Endometrial microvascular endothelial cells (primary cell): ENCODE results near the gene FKRP. TPM values are rescaled to one million over a fixed set of nuclear protein-coding genes. Genes with fewer than 3 reads are reported as not detected.
"Not testable (repeated sequence)": the region's sequence is repeated elsewhere in the genome, so short reads cannot be mapped to it uniquely, and the experiment has no call there.

ENCODE experiments used
- in situ Hi-C: cut with HindIII; loops from 2 replicates; pipeline ENCODE4 v1.10.0; 2017; ENCODE audit warnings: low sequenced_read_pairs, low pct_unique_long_range_greater_than_20kb; ENCODE audit errors: inconsistent ontology term
- total RNA-seq: library from RNA; depleted of rRNA; stranded (reverse); fragments of >200 nt; gene quantifications from one replicate; pipeline ENCODE4 v1.2.3, GENCODE V29; 2015; ENCODE audit errors: inconsistent ontology term

FKRP gene
- total RNA-seq, 1 donor from 2014 or later = 18.6 TPM

DNA sequence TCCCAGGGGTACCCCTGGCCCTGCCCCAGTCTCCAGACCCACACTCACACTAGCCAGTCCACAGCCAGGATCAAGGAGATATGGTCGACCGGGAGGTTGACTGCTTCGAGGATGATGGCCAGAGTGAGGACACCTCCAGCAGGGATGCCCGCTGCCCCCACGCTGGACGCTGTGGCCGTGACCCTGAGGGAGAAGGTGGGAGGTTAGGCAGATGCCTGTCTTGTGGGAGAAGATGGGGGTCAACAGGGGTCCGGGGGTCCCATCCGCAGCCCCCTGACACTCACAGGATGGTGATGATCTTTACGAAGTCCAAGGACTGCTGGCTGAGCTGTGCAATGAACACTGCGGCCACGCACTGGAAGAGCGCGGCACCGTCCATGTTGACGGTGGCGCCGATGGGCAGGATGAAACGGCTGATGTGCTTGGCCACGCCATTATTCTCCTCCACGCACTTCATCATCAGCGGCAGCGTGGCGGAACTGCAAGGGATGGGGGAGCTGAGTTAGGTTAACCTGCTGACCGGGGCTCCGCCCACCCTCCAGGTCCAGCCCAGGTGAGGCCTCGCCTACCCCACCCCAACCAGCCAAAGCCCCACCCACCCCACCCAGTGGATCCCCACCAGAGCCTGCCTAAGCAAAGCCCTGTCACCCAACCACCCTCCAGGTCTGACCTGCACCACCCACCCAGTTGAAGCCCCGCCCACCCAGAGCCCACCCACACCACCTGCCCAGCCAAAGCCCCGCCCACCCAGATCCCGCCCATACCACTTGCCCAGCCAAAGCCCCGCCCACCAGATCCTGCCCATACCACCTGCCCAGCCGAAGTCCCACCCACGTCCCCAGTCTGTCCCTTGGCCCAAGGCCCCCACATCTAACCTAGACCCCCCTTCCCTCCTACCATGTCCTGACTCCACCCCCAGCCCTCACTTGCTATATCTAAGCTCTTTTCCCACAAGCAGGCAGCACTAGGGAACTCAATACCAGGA, 31.4 kb downstream of the FKRP start:
- in situ Hi-C loops = no loop called here

DNA sequence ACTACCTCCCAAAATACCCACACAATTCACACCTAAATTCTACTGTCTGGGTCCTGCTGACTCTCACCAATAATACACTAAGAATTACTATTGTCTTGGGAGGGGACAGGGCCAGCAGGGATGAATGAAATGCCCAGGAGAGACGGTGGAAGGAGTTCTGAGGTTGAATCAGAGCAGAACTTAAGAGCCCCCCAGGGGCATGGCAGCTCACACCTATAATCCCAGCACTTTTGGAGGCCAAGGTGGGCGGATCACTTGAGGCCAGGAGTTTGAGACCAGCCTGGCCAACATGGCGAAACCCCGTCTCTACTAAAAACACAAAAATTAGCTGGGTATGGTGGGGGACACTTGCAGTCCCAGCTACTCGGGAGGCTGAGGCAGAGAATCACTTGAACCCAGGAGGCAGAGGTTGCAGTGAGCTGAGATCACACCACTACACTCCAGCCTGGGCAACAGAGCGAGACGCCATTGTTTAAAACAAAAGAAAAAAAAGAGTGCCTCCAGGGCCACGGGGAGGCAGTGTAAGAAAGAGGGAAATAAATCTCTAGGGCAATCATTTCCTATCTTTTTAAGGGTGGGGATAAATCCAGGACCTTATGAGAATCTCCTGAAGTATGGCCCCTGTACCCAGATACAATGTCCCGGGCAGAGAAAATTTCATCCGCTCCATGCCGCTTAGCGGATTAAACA, 32.2 kb downstream of the FKRP start:
- in situ Hi-C loops = not testable (repeated sequence)

DNA sequence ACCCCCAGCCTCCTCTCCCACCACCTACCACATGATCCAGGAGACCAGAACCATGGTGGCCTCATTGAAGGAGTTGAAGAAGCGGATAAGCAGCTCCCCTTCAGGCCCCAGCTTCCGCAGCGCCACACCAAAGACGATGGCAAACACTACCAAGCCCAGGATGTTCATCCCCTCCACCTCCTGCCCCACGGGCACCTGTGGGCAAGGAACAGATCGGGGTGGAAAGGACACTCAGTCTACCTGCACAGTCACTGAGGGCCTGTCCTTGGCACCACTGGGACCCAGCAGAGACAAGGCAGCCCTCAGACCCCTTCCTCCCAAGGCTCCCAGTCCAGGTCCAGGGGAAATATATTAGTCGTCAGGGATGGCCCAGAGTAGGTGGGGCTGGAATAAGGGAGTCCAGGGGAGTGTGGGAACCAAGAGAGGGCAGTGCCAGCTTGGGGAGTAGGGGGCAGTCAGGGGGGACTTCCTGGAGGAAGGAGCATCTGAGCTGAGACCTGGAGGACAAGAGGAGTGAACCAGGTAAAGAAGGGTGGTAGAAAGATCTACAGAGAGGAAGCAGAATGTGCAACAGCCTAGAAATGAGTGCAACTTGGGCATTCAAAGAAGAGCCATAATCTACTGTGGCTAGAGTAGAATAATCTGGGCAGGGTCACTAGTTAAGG, 36.6 kb downstream of the FKRP start:
- in situ Hi-C loops = no loop called here

DNA sequence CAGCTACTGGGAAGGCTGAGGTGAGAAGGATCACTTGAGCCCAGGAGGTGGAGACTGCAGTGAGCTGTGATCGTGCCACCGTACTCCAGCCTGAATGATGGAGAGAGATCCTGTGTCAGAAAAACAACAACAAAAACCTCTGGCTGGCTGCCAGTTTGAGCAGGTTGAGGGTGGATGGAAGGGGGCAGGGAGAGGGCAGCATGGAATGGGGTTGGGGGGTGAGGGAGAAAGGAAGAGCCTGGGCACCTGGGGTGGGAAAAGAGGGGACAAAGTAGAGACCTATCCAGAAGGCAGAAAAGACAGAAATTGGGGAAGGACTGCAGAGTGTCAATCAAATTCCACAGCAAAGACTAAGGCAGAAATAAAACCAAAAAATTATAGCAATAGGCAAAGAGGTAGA, 37.8 kb downstream of the FKRP start:
- in situ Hi-C loops = no loop called here

DNA sequence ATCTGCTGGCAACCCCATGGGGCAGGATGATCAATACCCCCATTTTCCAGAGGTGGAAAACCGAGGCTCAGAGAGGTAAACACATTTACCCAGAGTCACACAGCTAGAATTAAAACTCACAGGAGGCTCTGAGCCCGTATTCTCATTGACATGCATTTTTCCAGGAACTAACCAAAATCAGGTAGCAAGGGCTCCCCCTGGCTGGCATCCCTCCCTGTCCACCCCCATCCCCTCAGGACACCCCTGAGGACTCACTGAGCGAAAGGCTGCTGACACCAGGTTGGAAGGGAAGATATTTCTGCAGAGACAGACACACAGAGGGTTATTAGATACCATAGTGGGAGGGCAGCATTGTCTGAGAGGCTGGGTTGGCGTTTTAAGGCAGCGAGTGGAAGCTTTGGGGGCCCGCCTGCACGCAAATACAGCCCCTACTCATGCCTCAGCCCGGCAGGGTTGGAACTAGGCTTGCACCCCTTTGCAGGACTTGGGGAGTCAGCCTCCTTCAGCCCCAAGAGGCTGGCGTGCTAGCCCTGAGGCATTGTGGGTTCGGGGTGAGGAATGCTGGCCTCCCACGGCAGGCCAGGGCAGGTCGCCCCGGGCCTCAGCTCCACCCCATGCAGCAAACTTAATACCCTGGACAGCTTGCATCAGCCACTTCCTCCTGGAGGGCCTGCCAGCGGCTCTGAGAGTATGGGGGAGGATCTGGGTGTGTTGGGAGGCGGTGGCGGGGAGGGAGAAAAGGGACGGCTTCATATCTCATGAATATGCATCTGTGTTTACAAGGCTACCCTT, 38.6 kb downstream of the FKRP start:
- in situ Hi-C loops = no loop called here

DNA sequence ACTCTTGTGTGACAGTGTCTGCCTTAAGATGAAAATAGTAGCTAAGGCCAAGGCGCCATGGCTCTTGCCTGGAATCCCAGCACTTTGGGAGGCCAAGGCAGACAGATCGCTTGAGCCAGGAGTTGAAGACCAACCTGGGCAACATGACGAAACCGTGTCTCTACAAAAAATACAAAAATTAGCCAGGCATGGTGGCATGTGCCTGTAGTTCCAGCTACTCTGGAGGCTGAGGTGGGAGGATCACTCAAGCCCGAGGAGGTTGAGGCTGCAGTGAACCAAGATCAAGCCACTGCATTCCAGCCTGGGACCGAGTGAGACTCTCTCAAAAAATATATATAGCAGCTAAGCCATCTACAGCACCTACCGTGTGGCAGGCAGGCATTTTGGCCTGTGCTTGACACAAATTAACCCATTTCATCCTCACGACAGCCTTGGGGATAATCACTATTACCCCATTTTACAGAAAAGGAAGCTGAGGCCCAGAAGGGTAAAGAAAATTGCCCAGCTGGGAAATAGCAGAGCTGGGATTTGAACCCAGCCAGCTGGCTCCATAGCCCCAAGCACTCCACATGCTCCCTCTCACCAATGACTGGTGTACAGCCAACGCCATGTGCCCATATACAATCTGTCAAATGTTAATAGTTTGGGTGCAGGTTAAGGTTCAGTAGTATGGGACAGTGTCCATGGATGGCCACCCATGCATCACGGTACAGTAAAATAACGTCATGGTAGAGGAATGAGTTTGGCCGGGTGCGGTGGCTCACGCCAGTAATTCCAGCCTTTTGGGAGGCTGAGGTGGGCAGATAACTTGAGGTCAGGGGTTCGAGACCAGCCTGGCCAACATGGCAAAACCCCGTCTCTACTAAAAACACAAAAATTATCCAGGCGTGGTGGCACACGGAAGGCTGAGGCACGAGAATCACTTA, 39.5 kb downstream of the FKRP start:
- in situ Hi-C loops = no loop called here

DNA sequence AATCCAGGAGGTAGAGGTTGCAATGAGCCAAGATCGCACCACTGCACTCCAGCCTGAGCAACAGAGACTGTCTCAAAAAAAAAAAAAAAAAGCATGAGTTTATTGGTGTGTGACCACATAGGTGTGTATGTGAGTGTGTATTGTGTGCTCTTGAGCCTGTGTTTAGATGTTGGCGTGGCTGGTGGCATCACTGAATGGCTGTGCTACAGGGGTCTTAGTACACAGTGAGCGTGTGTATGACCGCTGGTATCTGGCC, 40.1 kb downstream of the FKRP start:
- in situ Hi-C loops = no loop called here

DNA sequence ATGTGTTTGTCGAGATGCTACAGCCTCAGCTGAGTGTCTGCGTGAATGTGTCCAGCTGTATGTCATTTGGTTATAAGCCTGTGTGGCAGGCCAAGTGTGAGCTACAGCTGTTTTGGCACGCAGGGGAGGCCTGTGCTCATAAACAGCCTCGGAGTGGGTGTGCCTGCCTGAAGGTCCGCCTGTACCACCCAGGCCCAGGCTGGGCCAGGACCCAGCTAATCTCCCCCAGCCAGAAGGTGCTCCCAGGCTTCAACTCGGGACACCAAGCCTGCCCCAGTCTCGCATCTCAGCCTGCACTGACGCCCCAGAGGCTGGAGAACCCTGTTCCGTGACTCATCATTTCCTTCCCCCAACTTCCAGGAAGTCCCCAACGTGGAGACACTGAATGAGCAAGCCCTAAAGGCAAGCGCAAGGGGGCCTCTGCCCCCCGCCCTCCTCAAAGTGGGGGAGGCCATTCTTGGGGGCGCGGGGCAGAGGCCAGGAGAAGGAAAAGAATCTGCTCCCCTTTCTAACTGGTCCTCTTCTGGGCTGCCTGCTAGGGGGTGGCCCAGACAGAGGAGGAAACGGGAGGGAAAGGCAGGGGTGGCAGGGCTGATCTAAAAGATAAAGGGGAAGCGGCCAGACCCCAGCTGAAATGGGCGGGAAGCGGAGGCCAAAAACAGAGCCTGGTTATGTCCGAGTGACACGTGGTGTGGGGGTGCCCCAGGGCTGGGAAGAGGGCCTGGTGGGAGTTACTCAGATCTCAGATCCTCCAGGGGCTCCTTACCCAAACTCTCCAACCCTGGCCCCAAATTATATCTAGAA, 40.6 kb downstream of the FKRP start:
- in situ Hi-C loops = no loop called here

DNA sequence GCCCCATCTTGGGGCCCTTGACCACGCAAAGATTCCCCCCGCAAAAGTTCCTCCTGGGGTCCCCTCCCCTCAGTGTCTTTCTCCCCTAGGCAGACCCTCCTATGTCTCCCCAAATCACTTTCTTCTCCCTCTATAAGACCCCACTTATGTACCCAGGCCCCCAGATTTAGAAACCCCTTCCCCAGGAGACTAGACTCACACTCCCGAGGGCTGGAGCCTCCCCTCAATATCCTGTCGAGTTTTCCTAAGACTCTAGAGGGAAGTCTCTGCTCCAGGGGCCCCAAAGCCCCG, 41.1 kb downstream of the FKRP start:
- in situ Hi-C loops = no loop called here

DNA sequence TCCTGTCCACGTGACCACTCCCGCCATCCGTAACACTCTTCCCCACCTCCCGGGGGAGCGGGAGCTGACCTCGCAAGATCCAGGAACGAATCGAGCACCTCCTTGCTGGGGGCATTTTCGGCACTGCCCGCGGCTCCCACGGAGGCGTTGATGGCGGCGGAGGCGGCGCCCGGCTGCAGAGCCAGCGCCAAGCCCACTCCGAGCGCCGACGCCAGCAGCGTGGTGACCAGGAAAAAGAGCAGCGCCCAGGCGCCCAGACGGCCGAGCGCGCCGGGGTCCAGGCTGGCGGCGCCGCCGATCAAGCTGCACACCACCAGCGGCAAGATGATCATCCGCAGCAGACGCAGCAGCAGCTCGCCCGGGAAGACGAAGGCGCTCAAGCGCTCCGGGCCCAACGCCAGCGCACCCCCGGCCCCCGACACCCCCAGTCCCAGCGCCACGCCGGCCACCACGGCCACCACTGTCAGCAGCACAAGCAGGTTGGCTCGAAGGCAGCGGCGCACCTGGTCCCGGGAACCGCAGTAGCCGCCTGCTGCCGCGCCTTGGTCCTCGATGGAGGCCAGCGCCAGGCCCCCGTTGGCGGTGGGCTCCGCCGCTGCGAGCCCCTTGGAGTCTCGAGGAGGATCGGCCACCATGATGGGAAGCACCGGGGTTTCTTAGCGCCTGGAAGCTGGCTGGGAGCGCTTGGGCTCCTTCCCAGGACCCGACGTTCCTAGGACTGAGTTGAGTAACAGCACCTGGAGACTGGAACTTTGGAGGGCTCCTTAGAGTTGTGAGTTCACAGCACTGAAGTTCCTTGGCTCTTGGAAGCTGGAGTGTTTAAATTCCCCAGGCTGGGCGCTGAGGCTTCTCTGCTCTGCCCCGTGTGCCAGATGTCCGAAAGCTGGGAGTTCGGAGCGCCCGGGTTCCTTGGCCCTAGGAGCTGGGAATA, 41.7 kb downstream of the FKRP start:
- in situ Hi-C loops = no loop called here

DNA sequence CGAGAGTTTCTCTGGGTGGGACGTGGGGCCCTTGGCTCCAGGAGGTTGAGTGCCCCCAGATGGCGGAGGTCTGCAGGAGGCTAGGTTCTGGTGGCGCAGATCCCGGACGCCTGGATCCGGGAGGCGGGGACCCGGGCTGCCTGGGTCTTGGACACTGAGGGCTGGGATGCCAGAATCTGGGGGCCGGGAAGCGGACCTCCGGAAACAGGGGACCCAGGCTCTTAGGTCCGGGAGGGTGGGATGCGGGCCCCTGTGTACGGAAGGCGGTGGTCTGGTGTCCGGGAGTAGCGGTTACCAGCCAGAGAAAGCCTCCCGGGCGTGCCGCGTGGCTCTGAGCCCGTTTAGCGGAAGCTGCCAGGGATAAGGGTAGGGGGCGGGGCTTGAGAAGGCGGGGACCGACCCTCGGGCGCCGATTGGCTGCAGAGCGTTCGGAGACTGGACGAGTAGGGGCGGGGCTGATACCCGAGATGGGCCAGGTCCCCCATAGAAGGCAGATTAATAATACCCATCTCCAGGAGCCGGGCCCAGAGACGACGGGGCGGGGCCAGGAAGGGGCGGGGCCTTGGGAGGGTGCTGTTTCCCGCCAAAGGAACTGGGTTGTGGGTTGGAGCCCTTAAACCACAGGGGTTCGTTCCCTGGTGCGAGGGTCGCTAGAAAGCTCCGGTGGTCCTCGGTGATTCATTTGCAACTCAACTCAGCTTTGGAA, 42.6 kb downstream of the FKRP start, which contains the start of gene SLC1A5:
Gene SLC1A5, minus strand, starts transcription at position 333 of the 706 bp plus-strand sequence. CDS start 629 bp downstream, outside the sequence.
- in situ Hi-C loops = no loop called here

DNA sequence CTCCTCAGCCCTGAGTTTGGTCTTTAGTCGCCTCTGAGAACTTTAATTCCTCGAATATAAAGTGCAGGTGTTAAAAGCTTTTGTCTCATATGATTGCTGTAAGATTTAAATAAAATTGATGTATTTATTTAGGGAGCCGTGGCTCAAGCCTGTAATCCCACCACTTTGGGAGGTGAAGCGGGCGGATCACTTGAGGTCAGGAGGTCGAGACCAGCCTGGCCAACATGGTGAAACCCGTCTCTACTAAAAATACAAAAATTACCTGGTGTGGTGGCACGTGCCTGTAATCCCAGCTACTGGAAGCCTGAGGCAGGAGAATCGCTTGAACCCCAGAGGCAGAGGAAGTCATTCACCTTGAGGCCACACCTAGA, 43.1 kb downstream of the FKRP start:
- in situ Hi-C loops = no loop called here

DNA sequence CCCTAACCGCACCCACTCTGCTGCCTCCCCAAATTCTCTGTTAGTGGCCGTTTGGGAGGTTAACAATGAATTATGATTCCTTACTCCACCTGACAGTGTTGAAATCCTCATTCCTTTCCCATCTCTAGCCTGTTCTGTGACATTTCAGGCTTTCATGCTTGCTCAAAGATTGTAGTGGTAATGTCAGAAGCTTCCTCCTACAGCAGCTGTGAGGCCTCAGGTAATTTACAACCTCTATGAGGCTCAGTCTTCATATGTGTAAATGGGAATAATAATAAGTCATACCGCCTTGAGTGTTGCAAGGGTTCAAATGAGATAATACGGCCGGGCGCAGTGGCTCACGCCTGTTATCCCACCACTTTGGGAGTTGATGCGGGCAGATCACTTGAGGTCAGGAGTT, 43.5 kb downstream of the FKRP start:
- in situ Hi-C loops = no loop called here

DNA sequence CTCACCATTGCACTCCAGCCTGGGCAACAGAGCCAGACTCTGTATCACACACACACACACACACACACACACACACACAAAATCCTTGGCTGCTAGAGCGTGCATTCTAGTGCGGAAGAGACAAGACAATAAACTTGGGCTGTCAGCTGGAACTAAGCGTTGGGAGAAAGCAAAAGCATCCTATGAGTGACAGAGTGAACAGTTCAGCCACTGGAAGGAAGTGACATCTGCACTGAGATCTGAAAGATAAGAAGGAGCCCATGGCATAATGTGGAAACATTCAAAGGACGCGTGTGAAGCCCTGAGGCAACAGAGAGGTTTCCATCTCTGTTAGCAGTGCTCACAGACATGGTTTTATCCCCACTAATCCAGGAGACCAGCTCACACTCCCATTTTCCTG, 46.1 kb downstream of the FKRP start:
- in situ Hi-C loops = no loop called here

DNA sequence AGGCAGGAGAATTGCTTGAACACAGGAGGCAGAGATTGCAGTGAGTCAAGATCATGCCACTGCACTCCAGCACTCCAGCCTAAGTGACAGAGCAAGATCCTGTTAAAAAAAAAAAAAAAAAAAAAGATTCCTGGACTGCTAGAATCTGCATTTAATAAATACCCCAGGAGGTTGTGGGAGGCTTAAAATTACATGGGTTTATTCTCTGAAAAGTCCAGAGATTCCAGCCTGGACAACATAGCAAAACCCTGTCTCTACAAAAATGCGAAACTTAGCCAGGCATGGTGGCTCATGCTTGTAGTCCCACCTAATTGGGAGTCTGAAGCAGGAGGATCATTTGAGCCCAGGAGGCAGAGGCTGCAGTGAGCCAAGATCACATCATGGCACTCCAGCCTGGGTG, 52.0 kb downstream of the FKRP start:
- in situ Hi-C loops = no loop called here

DNA sequence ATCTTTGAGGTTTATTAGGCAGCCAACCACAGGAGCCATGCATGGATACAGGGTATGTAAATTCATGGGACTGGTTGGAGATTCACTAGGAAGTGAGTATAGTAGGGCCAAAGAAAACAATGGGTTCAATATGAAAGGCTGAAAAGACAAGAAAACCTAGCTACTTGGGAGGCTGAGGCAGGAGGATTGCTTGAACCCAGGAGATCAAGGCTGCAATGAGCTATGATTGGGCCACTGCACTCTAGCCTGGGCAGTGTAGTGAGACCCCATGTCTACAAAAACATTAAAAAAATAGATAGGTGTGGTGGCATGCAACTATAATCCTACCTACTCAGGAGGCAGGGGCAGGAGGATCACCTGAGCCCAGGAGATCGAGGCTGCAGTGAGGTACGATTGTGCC, 52.9 kb downstream of the FKRP start:
- in situ Hi-C loops = no loop called here
